HG03342 (cell line): ENCODE measurements around the gene SPATA9.

Source experiments
- ATAC-seq: cut with Tn5 transposase; IDR thresholded peaks from one replicate; pipeline ENCODE4 v1.9.1; 2021; ENCODE audit warnings: mild to moderate bottlenecking, moderate library complexity; ENCODE audit not compliant: unreplicated experiment

Gene SPATA9

GRCh38 chr5:95682891-95683290, at the start of gene SPATA9:
SPATA9 (minus strand) TSS chr5:95682991; CDS start chr5:95682854, 137 bp downstream.
- ATAC-seq, result no peak

DNA sequence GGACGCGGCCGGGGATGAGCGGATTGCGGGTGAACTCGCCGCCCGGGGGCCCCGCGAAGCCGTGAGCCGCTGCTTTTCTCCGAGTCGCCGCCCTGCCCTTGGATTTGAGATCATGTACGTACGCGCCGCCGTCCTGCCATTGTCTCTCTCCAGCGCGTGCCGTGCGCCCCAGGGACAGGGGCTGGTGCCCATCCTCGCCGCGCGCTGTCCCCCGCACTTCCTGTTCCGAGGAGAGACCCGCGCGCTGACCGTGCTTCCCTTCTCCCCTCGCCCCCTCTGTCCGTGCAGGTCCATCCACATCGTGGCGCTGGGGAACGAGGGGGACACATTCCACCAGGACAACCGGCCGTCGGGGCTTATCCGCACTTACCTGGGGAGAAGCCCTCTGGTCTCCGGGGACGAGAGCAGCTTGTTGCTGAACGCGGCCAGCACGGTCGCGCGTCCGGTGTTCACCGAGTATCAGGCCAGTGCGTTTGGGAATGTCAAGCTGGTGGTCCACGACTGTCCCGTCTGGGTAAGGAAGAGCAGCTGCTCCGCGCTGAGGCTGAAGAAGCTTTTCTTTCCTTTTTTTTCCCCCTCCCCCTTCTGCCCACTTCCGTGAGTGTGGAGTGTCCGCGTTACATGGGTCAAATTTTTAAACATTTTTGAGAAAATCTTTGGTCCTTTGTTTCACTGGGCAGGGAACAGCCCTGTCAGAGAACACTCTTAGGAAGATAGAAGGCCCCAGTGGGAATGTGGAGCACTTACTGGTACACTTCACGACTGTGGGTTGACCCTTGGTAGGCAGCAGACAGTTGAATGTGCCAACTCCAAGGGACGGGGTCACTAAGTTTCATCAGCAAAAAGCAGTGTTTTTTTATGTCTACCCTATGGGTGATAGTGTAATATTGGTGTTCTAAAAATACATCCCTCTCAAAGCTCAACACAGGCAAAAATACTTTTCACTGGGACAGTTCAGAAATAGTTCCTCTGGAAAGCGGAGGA, 49.1 kb upstream of the SPATA9 start:
- peak; percentile 30 for ATAC-seq

DNA sequence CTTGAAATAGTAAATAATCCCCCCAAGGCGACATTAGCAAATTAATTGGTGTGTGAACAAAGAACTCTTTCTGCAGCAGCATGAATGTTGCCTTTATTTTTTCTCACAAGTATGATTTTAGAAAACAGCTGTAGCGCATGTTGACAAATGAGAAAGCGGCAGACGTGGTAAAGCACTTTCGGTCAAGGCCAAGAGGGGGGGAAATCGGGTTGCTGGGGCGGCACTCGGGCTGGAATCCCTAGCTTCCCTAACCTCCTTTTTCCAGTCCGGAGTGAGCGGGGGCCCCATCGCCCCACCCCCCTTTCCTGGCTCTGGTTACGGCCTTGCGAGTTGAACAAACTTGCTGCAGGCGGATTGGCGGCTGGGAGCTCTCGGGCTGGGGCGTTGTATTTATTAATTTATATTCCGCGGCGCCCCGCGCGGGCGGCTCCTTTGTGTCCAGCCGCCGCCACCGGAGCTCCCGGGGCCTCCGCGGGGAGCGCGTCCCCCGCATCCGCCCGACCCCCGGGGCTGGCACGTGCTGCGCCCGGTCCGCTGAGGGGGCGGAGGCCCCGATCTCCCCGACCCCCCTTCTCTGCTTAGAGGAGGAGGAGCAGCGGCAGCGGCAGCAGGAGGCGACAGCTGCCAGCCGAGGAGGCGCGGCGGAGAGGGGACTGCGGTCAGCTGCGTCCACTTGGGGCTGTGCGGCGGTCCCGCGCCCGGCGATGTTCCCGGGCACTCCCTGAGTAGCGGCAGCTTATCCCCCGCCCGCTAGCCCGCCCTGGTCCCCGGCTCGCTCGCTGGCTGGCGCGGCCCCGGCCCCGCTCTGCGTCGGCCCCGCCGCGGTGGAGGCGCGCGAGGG, 48.2 kb upstream of the SPATA9 start, which contains the start of gene RHOBTB3:
TSS of gene RHOBTB3 (plus strand) at position 607 of the 841 bp plus-strand sequence. CDS start 347 bp downstream, outside the sequence.
- peak; percentile 42 for ATAC-seq

DNA sequence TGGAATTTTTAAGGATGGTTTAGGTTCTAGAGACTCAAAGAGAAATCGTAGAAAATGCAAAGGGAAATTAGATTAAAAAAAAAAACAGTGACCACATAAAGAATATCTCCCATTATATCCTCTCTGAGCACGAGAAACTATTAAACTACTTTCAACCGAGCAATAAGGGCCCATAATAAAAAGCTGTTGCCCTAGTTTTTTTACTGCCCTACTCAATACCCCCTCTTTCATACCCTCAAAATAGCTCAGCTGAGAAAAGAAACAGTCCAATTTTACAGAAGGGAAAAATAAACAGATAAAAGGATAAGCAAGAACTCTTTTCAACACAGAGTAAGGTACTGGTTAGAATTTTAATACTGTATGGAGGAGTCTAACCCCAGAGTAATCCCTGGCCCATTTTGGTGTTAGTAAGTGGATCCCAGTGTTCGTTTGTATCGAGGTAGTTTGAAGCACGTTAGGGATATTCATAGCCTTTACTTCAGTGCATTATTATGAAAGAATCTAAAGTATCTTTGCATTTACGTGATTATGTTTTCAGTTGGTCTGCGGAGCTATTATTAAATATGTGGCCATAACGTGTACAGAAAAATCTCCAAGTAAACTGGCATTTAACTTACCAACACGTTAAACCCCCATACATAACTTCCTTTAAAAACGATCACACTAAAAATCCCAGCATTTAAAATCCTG, 47.4 kb upstream of the SPATA9 start:
- ATAC-seq, result no peak

DNA sequence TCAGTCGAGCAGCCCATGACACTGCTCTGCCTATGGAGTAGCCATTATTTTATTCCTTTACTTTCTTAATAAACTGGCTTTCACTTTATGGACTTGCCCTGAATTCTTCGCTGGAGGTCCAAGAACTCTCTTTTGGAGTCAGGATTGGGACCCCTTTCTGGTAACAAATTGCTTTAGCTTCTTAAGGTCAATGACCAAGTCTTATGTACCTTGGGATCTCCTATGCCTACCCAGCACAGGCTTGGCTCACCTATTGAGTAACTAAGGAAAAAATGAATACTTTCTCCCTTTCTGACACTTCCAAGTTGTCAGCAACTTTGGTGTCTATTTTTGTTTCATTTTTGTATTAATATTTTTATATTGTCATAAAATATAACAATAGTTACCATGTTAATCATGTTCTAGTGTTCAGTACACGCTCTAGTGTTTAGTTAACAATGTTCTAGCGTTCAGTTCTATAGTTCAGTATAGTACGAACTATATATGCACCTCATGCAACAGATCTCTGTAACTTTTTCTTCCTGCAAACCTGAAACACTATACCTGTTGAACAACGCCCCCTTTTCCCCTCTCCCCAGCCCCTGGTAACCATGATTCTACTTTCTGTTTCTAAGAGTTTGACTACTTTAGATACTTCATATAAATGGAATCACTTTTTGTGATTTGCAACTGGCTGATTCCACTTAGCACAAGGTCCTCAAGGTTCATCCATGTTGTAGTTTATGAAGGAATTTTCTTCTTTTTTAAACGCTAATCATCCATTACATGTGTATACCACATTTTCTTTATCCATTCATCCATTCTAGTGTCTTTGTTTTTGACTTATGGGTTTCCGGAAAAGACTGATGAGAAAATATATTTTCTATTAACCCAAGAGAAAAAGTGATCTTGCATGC, 46.6 kb upstream of the SPATA9 start:
- no peak for ATAC-seq

- no peak for ATAC-seq
These were observed 45.8 kb upstream of the SPATA9 start for GRCh38 chr5:95728494-95729114.

- ATAC-seq, result peak; percentile 48
These were observed 45.0 kb upstream of the SPATA9 start for GRCh38 chr5:95727764-95728191.

DNA sequence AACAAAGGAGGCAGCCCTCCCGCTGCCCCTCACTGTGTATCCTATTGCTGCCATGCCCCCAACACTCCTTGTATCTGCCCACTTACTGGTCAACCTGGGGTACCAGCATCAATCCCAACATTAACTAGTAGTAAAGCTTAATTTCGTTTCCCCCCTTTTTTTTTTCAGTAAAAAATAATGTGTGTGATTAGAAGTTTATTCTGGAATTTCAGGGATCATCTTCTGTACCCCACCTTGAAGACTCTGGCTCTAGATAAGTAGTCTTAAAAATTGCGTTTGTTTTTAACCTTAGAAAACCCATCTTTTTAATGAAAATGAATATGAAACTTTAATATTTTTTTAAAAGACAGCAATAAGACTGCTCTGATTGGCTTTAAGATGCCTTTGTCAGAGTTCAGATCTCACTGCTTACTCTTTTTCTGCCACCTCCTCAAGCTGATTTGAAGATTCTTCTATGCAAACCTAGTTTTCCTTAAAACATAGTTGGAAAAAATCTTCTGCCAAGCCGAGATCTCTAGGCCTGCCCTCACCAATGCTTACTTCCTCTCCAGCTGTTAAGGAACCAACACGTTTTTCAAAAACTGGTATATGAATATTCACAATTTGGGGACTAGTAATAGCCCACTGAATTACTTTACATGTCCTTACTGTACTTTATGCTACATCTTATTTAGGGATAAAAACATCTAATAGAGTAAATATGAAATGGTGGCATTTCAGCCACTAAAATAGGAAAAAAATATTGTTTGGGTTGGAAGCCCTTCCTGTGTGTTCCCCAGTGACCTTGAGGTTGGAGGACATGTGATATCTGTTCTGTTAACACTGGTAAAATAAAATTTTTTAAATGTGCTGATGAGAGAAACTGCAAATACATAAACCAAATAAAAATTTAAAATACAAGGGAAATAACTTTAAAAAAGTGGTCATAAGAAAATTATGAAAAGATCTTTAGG, 44.3 kb upstream of the SPATA9 start:
- ATAC-seq, result no peak

DNA sequence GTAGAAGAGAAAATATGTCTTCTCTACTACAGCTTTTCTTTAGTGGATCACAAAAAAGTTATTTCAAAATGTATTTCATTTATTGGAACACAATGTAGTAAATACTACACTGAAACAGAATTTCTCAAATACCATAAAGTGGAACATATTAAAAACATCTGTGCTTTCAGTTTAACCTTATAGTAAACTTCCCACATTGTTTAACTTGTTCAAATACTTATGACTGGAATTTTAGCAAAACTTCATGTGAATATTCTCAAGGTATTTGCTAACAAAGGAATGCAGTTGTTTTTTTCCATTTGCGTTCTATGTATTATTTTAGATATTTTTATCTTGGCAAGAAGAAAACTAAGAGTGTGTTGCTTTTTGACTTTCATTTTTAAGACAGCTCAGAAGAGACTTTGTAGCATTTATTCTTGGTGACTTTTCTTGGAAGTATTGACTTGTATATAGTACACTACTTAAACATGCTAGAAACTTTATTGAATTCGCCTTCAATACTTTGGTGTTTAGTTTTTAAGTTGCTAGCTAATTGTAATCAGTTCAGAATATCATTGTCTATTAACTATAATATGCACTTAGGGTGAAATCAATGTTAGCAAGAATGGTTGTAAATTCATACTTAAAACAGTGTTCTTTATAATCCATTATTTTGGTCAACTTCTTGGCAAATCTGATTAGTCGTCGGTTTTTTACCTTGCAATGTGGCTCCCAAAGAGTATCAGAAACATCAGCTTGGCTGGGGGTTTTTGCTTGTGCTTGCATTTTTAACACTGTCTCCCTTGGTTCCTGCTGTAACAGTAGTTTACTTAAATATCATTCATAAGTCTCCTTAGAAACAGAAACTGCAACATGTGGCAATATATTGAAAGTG, 43.4 kb upstream of the SPATA9 start:
- peak; percentile 35 for ATAC-seq

DNA sequence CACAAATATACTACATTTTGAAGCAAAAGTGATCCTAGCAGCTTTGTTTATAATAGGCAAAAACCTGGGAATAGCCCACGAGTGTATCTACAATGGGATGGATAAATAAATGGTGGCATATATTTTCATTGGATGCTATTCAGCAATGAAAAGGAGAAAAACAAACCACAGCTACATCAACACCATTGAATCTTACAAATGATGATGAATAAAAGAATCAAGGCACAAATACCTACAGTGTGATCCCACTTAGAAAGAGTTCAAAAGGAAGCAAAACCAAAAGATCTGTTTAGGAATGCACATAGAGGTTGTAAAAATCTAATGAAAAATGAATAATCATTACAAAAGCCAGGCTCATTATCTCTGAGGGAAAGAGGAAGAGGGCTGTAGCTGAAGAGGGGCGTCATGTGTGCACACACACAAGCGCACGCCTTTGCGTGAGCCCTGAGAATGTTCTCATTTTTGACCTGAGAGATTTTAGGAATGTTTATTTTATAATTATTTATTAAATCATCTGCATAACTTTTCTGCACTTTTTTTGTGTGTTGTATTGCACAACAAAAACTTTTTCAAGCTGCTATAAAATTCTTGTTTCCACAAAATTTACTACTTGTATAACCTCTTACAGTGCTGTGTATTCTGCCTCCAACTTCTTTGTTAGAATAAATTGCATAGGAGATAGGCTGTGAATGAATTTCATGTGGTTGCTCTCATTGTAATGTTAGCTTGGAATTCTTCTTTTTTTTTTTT, 42.5 kb upstream of the SPATA9 start:
- ATAC-seq, result no peak

DNA sequence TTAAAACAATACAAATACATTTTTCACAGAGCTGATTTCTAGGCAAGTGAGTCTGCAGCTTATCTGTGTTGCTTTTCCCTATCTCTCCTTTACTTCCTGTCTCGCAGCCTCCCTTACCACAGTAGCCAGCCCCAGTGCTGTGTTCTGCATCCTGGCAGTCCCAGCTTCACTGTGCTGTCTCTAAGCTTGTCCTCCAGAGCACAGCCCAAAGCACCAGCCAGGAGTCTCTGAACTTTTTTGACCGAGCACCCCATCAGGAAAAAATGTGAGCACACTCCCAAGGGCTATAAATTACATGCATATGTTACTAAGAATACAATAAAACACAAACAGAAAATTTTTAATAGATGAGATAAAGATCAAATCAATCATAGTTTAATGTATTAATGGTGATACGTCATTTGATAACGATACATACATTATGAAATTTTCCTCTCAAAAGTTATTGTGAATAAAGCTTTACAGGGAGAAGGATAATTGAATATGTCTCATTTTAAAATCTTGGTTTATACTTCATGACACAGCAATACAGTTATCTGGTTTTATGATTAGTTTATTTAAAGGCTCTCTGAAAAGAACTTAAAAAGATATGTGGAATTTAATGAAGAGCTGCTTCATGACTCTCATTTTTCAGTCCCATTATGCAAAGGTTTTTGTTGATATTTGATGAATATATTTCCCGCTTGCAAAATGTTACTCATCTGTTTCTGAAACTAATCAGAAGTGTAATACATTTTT, 41.0 kb upstream of the SPATA9 start:
- no peak for ATAC-seq

DNA sequence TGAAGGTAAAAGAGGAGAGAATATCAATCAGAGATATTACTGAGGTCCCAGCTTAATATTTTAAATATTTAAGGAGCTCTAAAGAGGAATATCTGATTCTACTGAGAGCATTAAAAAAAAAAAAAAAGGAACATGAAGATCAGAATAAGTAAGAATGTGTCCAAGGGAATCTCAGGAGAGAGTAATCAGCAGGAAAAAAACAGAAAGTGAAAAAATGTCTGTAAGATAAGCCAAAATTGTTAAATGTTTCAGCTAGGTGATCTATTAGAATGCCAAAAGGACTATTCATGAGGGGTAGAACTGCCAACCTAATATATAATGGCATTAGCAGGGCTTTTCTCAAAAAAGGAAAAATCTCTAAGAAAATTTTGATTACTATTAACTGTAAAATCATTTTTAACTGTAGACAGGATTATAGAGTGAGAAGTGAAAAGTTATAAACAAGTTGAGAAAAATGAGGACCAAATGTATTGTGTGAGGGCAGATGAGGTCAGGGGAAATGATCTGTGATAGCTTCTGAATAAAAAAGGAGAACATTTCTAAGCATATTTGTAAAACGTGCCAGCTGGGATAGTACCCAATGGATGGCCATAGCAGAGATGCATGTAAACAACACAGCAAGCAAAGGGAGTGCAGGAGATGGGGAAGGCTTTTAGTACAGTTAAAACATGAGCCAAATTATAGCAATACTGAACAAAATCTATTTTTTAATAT, 38.9 kb upstream of the SPATA9 start:
- ATAC-seq, result no peak

DNA sequence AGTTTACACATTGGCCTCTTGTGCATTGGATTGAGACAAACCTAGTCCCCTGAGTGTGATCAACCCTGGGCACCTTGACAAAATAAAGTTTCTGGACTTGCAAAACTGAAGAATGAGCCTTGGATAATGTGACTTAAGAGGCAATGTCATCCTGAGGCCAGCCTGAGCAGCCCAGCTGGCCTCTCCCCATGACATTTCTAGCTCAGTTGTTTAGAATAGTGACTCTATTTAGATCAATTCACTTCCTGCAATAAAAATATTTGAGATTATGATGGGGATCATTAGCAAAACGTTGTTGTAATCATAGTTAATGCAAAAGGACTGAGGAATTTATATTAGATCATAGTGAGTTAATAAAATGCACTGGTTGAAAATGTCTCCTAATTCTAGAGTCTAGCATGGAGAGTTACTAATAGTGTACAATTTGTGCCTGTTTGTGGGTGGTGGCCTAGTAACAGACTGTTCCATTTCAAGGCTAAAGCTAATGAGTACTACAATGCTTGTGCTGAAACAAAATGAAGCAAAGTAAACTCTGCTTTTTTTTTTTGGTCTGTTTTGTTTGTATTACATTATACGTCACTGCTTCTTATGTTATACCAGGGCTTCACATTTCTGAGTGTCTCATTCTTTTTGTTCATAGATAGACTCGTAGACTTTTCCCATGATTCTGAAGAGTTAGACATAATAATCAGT, 37.4 kb upstream of the SPATA9 start:
- ATAC-seq, result no peak

DNA sequence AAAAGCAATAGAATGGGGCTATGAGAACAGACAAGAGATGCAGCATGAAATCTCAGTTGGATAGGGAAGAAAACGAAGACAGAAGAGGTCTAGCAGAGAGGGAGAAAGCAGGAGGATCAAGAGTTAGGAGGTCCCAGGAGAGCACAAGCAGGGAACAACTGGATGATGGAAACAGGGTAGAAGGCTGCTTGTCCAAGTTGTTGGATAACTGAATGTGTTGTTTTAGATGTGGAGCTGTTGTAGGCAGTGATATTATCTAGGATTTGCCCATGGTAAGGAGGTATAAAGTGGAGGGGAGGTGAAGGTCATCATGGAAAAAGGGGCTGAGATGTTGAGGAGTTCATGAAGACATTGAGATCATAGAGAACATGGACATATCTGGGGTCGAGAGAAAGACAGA, 35.9 kb upstream of the SPATA9 start:
- ATAC-seq, result peak; percentile 2

- ATAC-seq, result peak; percentile 85
These were observed 35.4 kb upstream of the SPATA9 start for GRCh38 chr5:95718203-95718602.
